IPS DF 19.7 (cell line): ENCODE data around the gene POLQ.
"Not testable (repeated sequence)": the region's sequence is repeated elsewhere in the genome, so short reads cannot be mapped to it uniquely, and the experiment has no call there.

Experiments
- DNase-seq: peaks from one replicate; pipeline ENCODE4 v3.0.0-alpha.2; 2013; ENCODE audit warnings: low read depth, low spot score

The POLQ gene

GRCh38 chr3:121514496-121514895, 31.3 kb downstream of the POLQ start:
- no peak for DNase-seq

GRCh38 chr3:121508389-121508788, 37.4 kb downstream of the POLQ start:
- DNase-seq, result no peak

GRCh38 chr3:121505256-121505655, 40.5 kb downstream of the POLQ start:
- DNase-seq, result no peak

GRCh38 chr3:121504618-121505017, 41.2 kb downstream of the POLQ start:
- no peak for DNase-seq

GRCh38 chr3:121496786-121497185, 49.0 kb downstream of the POLQ start:
- DNase-seq, result no peak

GRCh38 chr3:121493431-121493830, 52.4 kb downstream of the POLQ start:
- DNase-seq, result no peak

- DNase-seq, result no peak
Observed at GRCh38 chr3:121491683-121492320, 54.0 kb downstream of the POLQ start.

- no peak for DNase-seq
Observed at GRCh38 chr3:121490161-121490560, 55.6 kb downstream of the POLQ start.

GRCh38 chr3:121488628-121489027, 57.2 kb downstream of the POLQ start:
- no peak for DNase-seq

- no peak for DNase-seq
Observed at GRCh38 chr3:121483290-121483689, 62.5 kb downstream of the POLQ start.

- no peak for DNase-seq
Observed at GRCh38 chr3:121482660-121483059, 63.1 kb downstream of the POLQ start.

- no peak for DNase-seq
Observed at GRCh38 chr3:121481106-121481880, 64.5 kb downstream of the POLQ start.

GRCh38 chr3:121477589-121477988, 68.2 kb downstream of the POLQ start:
- no peak for DNase-seq

- DNase-seq, result no peak
Observed at GRCh38 chr3:121473001-121473400, 72.8 kb downstream of the POLQ start.

- DNase-seq, result no peak
Observed at GRCh38 chr3:121467085-121467484, 78.7 kb downstream of the POLQ start.

- no peak for DNase-seq
Observed at GRCh38 chr3:121463745-121464144, 82.0 kb downstream of the POLQ start.

- no peak for DNase-seq
Observed at GRCh38 chr3:121462565-121462964, 83.2 kb downstream of the POLQ start.

- not testable (repeated sequence) for DNase-seq
Observed at GRCh38 chr3:121451752-121452151, 94.0 kb downstream of the POLQ start.

GRCh38 chr3:121443456-121443855, 102.3 kb downstream of the POLQ start:
- DNase-seq, result no peak

GRCh38 chr3:121436641-121437040, 109.1 kb downstream of the POLQ start:
- no peak for DNase-seq

- no peak for DNase-seq
Observed at GRCh38 chr3:121436074-121436473, 109.7 kb downstream of the POLQ start.

- DNase-seq, result no peak
Observed at GRCh38 chr3:121431726-121432517, 113.9 kb downstream of the POLQ start.
